Stimulated activated CD4-positive, alpha-beta T cell treated with anti-CD3 and anti-CD28 coated beads, Interleukin-4, amount 100 ng/mL, for 1 hour (primary cell): Measurements from ENCODE around the gene IFI6.
"Not testable (repeated sequence)": the region's sequence is repeated elsewhere in the genome, so short reads cannot be mapped to it uniquely, and the experiment has no call there.

Experiments used
- DNase-seq: peaks from one replicate; pipeline ENCODE4 v3.0.0-alpha.2; 2020

IFI6 gene

DNA sequence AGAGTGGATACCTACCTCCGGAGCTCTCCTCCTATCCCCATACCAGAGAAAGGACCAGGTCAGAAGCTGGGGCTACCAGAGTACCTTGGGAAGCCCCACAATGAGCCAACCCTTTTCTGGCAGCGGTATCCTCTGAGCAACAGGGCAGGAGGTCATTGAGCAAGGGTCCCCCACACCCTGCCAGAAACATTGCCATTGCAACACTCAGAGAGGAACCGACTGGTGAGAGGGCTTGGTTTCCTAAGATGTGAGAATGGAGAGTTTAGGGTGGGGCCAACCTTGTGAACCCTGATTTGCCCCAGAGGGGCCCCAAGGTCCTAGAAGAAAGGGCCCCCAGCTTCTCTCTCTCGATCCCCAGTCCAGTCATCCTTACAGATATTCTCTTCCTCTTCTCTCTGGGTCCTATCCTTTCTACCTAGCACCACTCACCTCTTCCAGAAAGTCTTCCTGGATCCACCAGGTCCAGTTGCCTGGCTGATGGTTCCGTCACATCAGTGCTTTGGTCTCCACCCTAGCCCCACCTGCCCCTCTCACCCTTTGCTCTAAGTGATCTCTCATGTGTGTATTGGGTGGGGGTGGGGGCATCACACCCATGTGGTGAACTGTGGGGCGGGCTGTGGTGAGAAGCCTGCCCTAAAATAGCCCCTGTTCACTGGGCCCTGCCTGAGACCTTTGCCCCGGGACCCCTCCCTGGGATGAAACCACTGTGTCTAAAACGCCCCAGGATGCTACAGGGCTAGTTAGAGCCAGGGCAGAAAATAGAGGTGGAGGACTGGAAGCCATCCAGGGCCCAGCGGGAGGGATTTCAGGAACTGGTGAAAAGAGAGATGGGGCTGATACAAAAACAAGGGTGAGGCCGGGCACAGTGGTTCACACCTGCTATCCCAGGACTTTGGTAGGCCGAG, 45.7 kb downstream of the IFI6 start:
- DNase-seq: no peak

GRCh38 chr1:27624467-27625178, 47.4 kb downstream of the IFI6 start:
- DNase-seq: no peak

GRCh38 chr1:27623327-27624212, 48.4 kb downstream of the IFI6 start:
- no peak for DNase-seq

- no peak for DNase-seq
These were observed 49.2 kb downstream of the IFI6 start for GRCh38 chr1:27622828-27623227.

DNA sequence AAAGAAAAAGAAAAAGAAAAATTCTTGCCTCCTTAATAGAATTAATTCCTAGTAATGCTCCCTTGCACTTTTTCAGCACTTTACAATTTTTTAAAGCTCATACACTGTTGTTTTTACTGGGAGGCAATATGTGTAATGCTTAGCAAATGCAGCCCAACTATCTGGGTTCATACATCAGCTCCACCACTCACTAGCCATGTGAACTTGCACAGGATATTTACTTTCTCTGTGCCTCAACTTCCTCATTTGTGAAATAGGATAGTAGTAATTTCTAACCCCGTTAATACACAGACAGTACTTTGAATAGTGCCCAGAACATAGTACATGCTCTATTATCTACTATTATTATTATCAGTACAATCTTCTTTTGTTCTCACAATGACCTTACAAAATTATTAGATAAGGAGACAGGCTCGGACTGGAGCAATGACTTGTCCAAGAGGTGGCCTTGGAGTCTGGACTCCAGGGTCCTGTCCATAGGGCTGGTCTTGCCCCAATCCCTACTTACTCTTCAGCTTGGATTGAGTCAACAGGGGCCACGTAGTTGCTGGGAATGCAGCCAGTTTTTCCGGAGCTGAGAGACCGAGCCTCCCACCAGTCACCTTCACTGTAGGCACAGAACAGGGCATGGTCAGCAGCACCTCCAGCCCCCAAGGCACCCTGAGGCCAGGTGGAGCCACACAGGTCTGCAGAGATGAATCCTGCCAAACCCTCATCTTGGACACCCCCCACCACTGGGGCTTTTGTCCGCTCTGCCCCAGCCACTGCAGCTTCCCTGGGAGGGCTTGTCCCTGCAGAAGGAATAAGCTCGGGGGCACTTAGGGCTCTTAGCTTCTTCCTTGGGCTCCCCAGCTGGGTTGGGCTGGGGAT, 50.7 kb downstream of the IFI6 start:
- no peak for DNase-seq

GRCh38 chr1:27619782-27620438, 52.1 kb downstream of the IFI6 start:
- DNase-seq: not testable (repeated sequence)

DNA sequence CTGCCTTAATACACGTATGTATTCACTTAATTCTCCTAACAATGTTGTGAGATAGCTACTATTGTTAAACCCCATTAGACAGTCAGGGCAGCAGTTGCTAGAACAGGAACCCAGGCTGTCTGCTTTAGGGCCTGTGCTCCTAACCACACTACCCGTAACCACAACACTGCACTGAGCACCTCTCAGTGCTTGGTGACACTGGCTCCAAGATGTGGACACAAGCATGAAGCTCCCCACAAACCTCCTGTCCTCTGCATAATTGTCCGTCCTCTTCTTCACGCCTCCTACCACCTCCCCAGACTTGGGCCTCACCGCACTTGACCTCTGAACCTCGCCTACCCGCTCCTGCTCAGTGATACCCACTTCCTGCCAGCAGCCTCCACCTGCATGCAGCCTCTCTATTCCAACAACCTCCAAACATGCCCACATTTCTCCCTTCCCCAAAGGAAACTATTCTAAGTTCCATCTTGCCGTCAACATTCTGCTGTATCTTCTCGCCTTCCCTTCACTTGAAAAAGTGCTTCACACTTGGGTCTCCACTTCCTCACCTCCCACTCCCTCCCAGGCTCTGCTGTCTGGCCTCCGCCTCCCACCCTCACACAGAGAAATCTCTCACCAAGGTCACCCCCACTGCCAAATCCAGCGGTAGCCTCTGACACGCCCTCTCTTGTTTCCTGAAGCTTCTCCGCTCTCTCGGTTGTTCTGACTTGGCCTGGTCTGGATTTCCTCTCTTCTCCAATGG, 53.5 kb downstream of the IFI6 start:
- DNase-seq: no peak

DNA sequence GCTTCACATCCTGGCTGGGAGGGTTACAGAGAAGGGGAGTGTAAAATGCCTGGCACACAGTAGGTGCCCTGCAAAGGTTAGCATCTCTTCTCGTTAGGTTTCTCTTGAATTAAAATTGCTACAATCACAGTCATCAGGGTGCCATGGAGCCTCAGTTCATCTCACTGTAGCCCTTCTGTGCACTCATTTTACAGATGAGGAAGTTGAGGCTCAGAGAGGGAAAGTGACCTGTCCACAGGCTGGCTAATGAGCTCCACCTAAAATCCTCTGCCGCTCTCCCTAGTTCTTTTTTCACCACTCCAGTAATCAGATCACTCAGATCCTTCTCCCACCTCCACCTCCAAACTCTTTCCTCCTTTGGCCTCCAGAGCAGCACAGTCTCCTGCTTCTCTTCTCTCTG, 54.6 kb downstream of the IFI6 start:
- DNase-seq: no peak

DNA sequence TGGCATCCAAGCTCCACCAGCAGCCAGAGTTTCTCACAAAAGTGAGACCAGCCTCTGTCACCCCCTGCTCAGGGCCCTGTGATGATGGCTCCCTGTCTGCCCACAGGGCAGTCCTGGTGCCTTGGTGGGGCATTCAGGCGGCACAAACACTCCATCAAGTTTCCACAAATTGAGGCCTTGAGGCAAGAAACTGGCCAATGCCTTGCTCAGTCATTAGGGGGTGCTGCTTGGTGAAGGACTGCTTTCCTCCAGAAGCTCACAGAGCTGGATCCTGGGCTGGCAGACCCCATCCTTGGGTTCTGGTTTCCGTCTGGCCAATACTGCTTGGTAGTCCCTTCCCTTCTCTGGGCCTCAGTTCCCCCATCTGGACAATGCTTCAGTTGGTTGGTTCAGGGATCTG, 55.6 kb downstream of the IFI6 start:
- DNase-seq: no peak
